OCI-LY1 (cell line): ENCODE data around the gene ROR2.
"Not testable (repeated sequence)": the region's sequence is repeated elsewhere in the genome, so short reads cannot be mapped to it uniquely, and the experiment has no call there.

Experiments
- H2AFZ ChIP-seq: fragments of 200-600 bp; sonication (generic), shearing (Covaris generic); 2 replicates; pipeline ENCODE4 v1.6.0; 2014; ENCODE audit warnings: antibody characterized with exemption, mild to moderate bottlenecking, low read length
- H3F3A ChIP-seq: fragments of 200-600 bp; sonication (generic), shearing (Covaris generic); 2 replicates; pipeline ENCODE4 v1.6.0; 2014; ENCODE audit warnings: mild to moderate bottlenecking, antibody characterized with exemption, low read length, moderate library complexity; ENCODE audit not compliant: insufficient read depth
- H3K27ac ChIP-seq: fragments of 200-600 bp; sonication (generic); 2 replicates; pipeline ENCODE4 v1.5.1; 2014; ENCODE audit warnings: low read length, mixed run types, mild to moderate bottlenecking, low read depth; ENCODE audit not compliant: poor library complexity, severe bottlenecking
- H3K27me3 ChIP-seq: fragments of 200-600 bp; sonication (generic); 2 replicates; pipeline ENCODE4 v1.6.0; 2014; ENCODE audit warnings: antibody characterized with exemption, mild to moderate bottlenecking, low read length, moderate library complexity; ENCODE audit not compliant: insufficient read depth
- H3K36me3 ChIP-seq: fragments of 200-600 bp; sonication (generic); 2 replicates; pipeline ENCODE4 v1.6.1; 2014; ENCODE audit warnings: mild to moderate bottlenecking, antibody characterized with exemption, low read length, moderate library complexity, mixed read lengths; ENCODE audit not compliant: insufficient read depth
- H3K4me1 ChIP-seq: fragments of 200-600 bp; sonication (generic); 2 replicates; pipeline ENCODE4 v1.5.1; 2014; ENCODE audit warnings: mild to moderate bottlenecking, low read length, moderate library complexity; ENCODE audit not compliant: insufficient read depth, severe bottlenecking
- H3K4me2 ChIP-seq: fragments of 200-600 bp; sonication (generic), shearing (Covaris generic); 2 replicates; pipeline ENCODE4 v1.6.1; 2014; ENCODE audit warnings: low read length
- H3K4me3 ChIP-seq: fragments of 200-600 bp; sonication (generic); 2 replicates; pipeline ENCODE4 v1.5.1; 2014; ENCODE audit warnings: low read length, low read depth, mild to moderate bottlenecking, mixed read lengths; ENCODE audit not compliant: poor library complexity, severe bottlenecking
- H3K79me2 ChIP-seq: fragments of 200-600 bp; shearing (Covaris generic); 2 replicates; pipeline ENCODE4 v1.6.1; 2016; ENCODE audit warnings: mixed run types, low read length, mixed read lengths; ENCODE audit not compliant: insufficient read depth
- H3K9ac ChIP-seq: fragments of 200-600 bp; sonication (generic), shearing (Covaris generic); 2 replicates; pipeline ENCODE4 v1.6.1; 2014; ENCODE audit warnings: mild to moderate bottlenecking, low read length, mixed read lengths
- H3K9me2 ChIP-seq: fragments of 200-600 bp; sonication (generic), shearing (Covaris generic); 2 replicates; pipeline ENCODE4 v1.6.1; 2014; ENCODE audit warnings: low read depth, mild to moderate bottlenecking, low read length, mixed read lengths
- H3K9me3 ChIP-seq: fragments of 200-600 bp; shearing (Covaris generic); 2 replicates; pipeline ENCODE4 v1.6.1; 2014; ENCODE audit warnings: low read length, mixed read lengths
- H4K20me1 ChIP-seq: fragments of 200-600 bp; sonication (generic), shearing (Covaris generic); 2 replicates; pipeline ENCODE4 v1.6.0; 2016; ENCODE audit warnings: mild to moderate bottlenecking, low read length; ENCODE audit not compliant: insufficient read depth
- EZH2 ChIP-seq: fragments of 200-600 bp; sonication (generic), shearing (Covaris generic); IDR thresholded peaks from 2 replicates; pipeline ENCODE4 v1.8.0; 2017; ENCODE audit warnings: borderline replicate concordance, mixed run types, mild to moderate bottlenecking, antibody characterized with exemption, low read length, moderate library complexity, mixed read lengths
- TF ChIP-seq, protein P1 (sequence below): fragments of 200-600 bp; sonication (generic), shearing (Covaris generic); IDR thresholded peaks from 2 replicates; pipeline ENCODE4 v1.5.1; 2017; ENCODE audit warnings: mild to moderate bottlenecking, antibody characterized with exemption, low read length, moderate library complexity, mixed read lengths

The ROR2 gene

GRCh38 chr9:91795598-91796241 lies 154.3 kb downstream of the ROR2 start:
- no peaks in the 10 kb centered on the region for H3K79me2 ChIP-seq
- H4K20me1 ChIP-seq, result no peaks in the 10 kb centered on the region
- no peak overlapping the region for H2AFZ ChIP-seq
- H3K9me2 ChIP-seq, result no peaks in the 10 kb centered on the region
- H3K9me3 ChIP-seq, result no peaks in the 10 kb centered on the region
- H3K4me1 ChIP-seq, result no peaks in the 10 kb centered on the region
- TF ChIP-seq, protein P1, sequence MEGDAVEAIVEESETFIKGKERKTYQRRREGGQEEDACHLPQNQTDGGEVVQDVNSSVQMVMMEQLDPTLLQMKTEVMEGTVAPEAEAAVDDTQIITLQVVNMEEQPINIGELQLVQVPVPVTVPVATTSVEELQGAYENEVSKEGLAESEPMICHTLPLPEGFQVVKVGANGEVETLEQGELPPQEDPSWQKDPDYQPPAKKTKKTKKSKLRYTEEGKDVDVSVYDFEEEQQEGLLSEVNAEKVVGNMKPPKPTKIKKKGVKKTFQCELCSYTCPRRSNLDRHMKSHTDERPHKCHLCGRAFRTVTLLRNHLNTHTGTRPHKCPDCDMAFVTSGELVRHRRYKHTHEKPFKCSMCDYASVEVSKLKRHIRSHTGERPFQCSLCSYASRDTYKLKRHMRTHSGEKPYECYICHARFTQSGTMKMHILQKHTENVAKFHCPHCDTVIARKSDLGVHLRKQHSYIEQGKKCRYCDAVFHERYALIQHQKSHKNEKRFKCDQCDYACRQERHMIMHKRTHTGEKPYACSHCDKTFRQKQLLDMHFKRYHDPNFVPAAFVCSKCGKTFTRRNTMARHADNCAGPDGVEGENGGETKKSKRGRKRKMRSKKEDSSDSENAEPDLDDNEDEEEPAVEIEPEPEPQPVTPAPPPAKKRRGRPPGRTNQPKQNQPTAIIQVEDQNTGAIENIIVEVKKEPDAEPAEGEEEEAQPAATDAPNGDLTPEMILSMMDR, result no peak
- TF ChIP-seq EZH2, result no peak
- no peak overlapping the region for H3K9ac ChIP-seq
- no peak overlapping the region for H3K4me2 ChIP-seq
- no peaks in the 10 kb centered on the region for H3F3A ChIP-seq
- H3K4me3 ChIP-seq, result no peak overlapping the region
- no peaks in the 10 kb centered on the region for H3K27me3 ChIP-seq
- no peak overlapping the region for H3K27ac ChIP-seq
- no peaks in the 10 kb centered on the region for H3K36me3 ChIP-seq

DNA sequence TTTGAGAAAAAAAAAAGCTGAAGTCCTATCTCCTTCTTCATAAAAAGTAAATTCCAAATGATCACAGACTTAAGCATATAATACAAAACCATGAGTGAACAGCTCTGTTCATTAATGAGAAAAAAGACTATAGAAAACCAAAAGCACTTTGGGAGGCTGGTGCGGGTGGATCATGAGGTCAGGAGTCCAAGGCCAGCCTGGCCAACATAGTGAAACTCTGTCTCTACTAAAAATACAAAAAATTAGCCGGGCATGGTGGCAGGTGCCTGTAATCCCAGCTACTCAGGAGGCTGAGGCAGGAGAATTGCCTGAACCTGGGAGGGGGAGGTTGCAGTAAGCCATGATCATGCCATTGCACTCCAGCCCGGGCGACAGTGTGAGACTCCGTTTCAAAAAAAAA lies 156.7 kb downstream of the ROR2 start:
- H2AFZ ChIP-seq, H3K79me2 ChIP-seq, H3K27ac ChIP-seq, H3K36me3 ChIP-seq, H3F3A ChIP-seq, H3K4me1 ChIP-seq, H4K20me1 ChIP-seq, H3K4me2 ChIP-seq, H3K9me2 ChIP-seq, H3K27me3 ChIP-seq, H3K9ac ChIP-seq, H3K4me3 ChIP-seq, H3K9me3 ChIP-seq: not testable (repeated sequence)

- no peak overlapping the region for H3K4me2 ChIP-seq
- H3K4me1 ChIP-seq, result no peaks in the 10 kb centered on the region
- no peak overlapping the region for H3K27ac ChIP-seq
- H3K79me2 ChIP-seq, result no peaks in the 10 kb centered on the region
- H3K9me2 ChIP-seq, result no peaks in the 10 kb centered on the region
- no peaks in the 10 kb centered on the region for H3K9me3 ChIP-seq
- H3K36me3 ChIP-seq, result no peaks in the 10 kb centered on the region
- H3F3A ChIP-seq, result no peaks in the 10 kb centered on the region
- H3K4me3 ChIP-seq, result no peak overlapping the region
- no peak overlapping the region for H2AFZ ChIP-seq
- H3K9ac ChIP-seq, result no peak overlapping the region
- TF ChIP-seq EZH2, result no peak
- TF ChIP-seq, protein P1, result no peak
- no peaks in the 10 kb centered on the region for H3K27me3 ChIP-seq
- no peaks in the 10 kb centered on the region for H4K20me1 ChIP-seq
Observed at GRCh38 chr9:91790917-91791316, 159.1 kb downstream of the ROR2 start.

- no peaks in the 10 kb centered on the region for H3K36me3 ChIP-seq
- H4K20me1 ChIP-seq, result no peaks in the 10 kb centered on the region
- no peak overlapping the region for H3K4me2 ChIP-seq
- TF ChIP-seq, protein P1, result no peak
- TF ChIP-seq EZH2, result no peak
- no peaks in the 10 kb centered on the region for H3F3A ChIP-seq
- H3K27me3 ChIP-seq, result no peaks in the 10 kb centered on the region
- no peaks in the 10 kb centered on the region for H3K79me2 ChIP-seq
- no peaks in the 10 kb centered on the region for H3K4me1 ChIP-seq
- no peak overlapping the region for H2AFZ ChIP-seq
- H3K9ac ChIP-seq, result no peak overlapping the region
- H3K9me2 ChIP-seq, result no peaks in the 10 kb centered on the region
- H3K27ac ChIP-seq, result no peak overlapping the region
- no peaks in the 10 kb centered on the region for H3K9me3 ChIP-seq
- H3K4me3 ChIP-seq, result no peak overlapping the region
Observed at GRCh38 chr9:91789941-91790340, 160.1 kb downstream of the ROR2 start.
